GM21529 (cell line): ENCODE data around the gene ISOC1.

Experiments
- ATAC-seq: cut with Tn5 transposase; IDR thresholded peaks from one replicate; pipeline ENCODE4 v1.9.1; 2021; ENCODE audit not compliant: unreplicated experiment

ISOC1 gene

GRCh38 chr5:129124608-129125007 is 30.1 kb downstream of the ISOC1 start:
- ATAC-seq: no peak

- peak; percentile 77 for ATAC-seq
Measured at GRCh38 chr5:129125819-129126218, 31.3 kb downstream of the ISOC1 start.

GRCh38 chr5:129133553-129133952 is 39.0 kb downstream of the ISOC1 start:
- ATAC-seq: no peak

GRCh38 chr5:129135633-129136032 is 41.1 kb downstream of the ISOC1 start:
- peak; percentile 86 for ATAC-seq

- no peak for ATAC-seq
Measured at GRCh38 chr5:129137637-129138036, 43.1 kb downstream of the ISOC1 start.

- no peak for ATAC-seq
Measured at GRCh38 chr5:129141078-129141477, 46.5 kb downstream of the ISOC1 start.

GRCh38 chr5:129141696-129142095 is 47.1 kb downstream of the ISOC1 start:
- ATAC-seq: no peak

- ATAC-seq: no peak
Measured at GRCh38 chr5:129155876-129156275, 61.3 kb downstream of the ISOC1 start.

GRCh38 chr5:129161830-129162229 is 67.3 kb downstream of the ISOC1 start:
- no peak for ATAC-seq
